H1 (cell line): ENCODE data around the gene HINT3.
"Not testable (repeated sequence)": the region's sequence is repeated elsewhere in the genome, so short reads cannot be mapped to it uniquely, and the experiment has no call there.

Experiments used
- ATF3 ChIP-seq: IDR thresholded peaks from 2 replicates; pipeline ENCODE4 v1.6.1; 2011; ENCODE audit warnings: low read depth, mild to moderate bottlenecking, low read length; ENCODE audit not compliant: insufficient read depth
- CREB1 ChIP-seq: IDR thresholded peaks from 2 replicates; pipeline ENCODE4 v1.6.1; 2012; ENCODE audit warnings: inconsistent platforms
- CTCF ChIP-seq, 3 experiments: IDR thresholded peaks; 1 replicate in 2 of 3; 2 replicates in 1 of 3; pipeline versions ENCODE4 v1.5.1 to v1.6.1; 2011; ENCODE audit warnings: low read length in 3 of 3, mild to moderate bottlenecking in 3 of 3, inconsistent platforms in 2 of 3, low read depth in 1 of 3, moderate library complexity in 1 of 3; ENCODE audit not compliant: insufficient read depth in 1 of 3; ENCODE audit errors: control extremely low read depth in 1 of 3
- EP300 ChIP-seq, 2 experiments: IDR thresholded peaks; 1 replicate in 1 of 2; 2 replicates in 1 of 2; pipeline ENCODE4 v1.6.1; 2011 to 2012; ENCODE audit warnings: low read depth in 2 of 2, low read length in 2 of 2, mild to moderate bottlenecking in 2 of 2, borderline replicate concordance in 1 of 2, inconsistent platforms in 1 of 2, moderate library complexity in 1 of 2
- EZH2 ChIP-seq: fragments of 200-600 bp; sonication (generic); IDR thresholded peaks from 2 replicates; pipeline ENCODE4 v1.7.1; 2012; ENCODE audit warnings: low read depth, mild to moderate bottlenecking, moderate library complexity, low read length, inconsistent platforms; ENCODE audit not compliant: severe bottlenecking
- JUN ChIP-seq: IDR thresholded peaks from 2 replicates; pipeline ENCODE4 v1.6.1; 2011; ENCODE audit warnings: low read depth, mild to moderate bottlenecking, improper control_type of control experiment, low read length
- MAFK ChIP-seq: IDR thresholded peaks from 2 replicates; pipeline ENCODE4 v1.6.1; 2012; ENCODE audit warnings: low read depth, mild to moderate bottlenecking, improper control_type of control experiment, low read length
- POLR2AphosphoS5 ChIP-seq: IDR thresholded peaks from 2 replicates; pipeline ENCODE4 v1.6.1; 2011; ENCODE audit warnings: low read depth, low read length
- RFX5 ChIP-seq: IDR thresholded peaks from 2 replicates; pipeline ENCODE4 v1.6.1; 2011; ENCODE audit warnings: low read depth, low read length, improper control_type of control experiment, borderline replicate concordance
- RNF2 ChIP-seq: fragments of 200-900, 300-1000 bp; sonication (generic); IDR thresholded peaks from 2 replicates; pipeline ENCODE4 v1.7.1; 2016; ENCODE audit warnings: borderline replicate concordance, low read depth, mild to moderate bottlenecking, antibody characterized with exemption, low read length; ENCODE audit not compliant: poor library complexity, severe bottlenecking; ENCODE audit errors: missing control alignments
- SRF ChIP-seq: IDR thresholded peaks from 2 replicates; pipeline ENCODE4 v1.6.1; 2011; ENCODE audit warnings: mild to moderate bottlenecking, low read depth, low read length, moderate library complexity
- TEAD4 ChIP-seq: IDR thresholded peaks from 2 replicates; pipeline ENCODE4 v1.6.1; 2012; ENCODE audit warnings: low read depth, low read length, inconsistent platforms, mixed read lengths
- USF2 ChIP-seq: IDR thresholded peaks from 2 replicates; pipeline ENCODE4 v1.6.1; 2011; ENCODE audit warnings: low read length, improper control_type of control experiment

- not testable (repeated sequence) for TF ChIP-seq MAFK; CREB1; CTCF (IDR thresholded peaks at IDR 0.05; ENCODE audit: control extremely low read depth in 1 of 3, insufficient read depth in 1 of 3, low read depth in 1 of 3, low read length in 3 of 3); RFX5; EZH2; TEAD4; SRF; JUN; USF2; ATF3; POLR2AphosphoS5; RNF2; EP300 (IDR thresholded peaks at IDR 0.05; ENCODE audit: borderline replicate concordance in 1 of 2, low read depth in 2 of 2, low read length in 2 of 2)
Observed at GRCh38 chr6:125972478-125972877, 15.9 kb downstream of the HINT3 start.
